Measurements from ENCODE around the gene SNRNP25. TPM values are rescaled to one million over a fixed set of nuclear protein-coding genes. Genes with fewer than 3 reads are reported as not detected.

SNRNP25 gene
- polyA plus RNA-seq, 4 donors: 42.9 to 54.2 (median 45.5) TPM

DNA sequence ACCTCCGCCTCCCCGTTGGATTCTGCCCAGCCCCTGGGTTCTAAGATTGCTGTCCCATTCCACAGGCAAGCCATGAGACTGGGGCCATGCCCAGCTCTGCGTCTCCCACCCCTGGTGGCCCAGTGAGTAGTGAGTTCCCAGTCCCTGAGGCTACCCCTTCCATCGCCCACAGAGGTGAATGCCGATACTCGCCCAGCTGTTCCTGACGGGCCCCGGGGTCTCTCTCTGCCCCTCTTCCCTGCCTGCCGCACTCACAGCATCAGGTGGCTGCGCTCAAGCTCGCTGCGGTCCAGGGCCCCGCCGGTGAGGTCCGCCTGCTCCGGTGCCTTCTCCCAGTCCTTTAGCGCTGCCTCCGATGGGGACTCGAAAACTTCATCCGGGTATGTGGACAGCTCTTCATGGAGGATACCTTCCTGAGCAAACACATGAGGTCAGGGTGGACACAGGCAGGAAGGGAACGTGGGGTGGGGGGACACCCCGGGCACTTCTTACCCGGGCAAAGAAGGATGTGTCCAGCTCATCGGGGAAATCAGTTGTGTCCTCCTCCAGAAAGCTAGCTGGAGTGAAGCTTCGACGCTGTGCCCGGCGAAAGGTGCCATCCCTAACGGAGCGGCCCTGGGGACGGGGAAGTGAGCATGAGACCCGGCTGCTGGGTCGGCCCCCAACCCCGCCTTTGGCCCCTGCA lies 8.8 kb downstream of the SNRNP25 start:
- no peak for DNase-seq (ENCODE audit: low read depth in 4 of 4, low spot score in 2 of 4)

DNA sequence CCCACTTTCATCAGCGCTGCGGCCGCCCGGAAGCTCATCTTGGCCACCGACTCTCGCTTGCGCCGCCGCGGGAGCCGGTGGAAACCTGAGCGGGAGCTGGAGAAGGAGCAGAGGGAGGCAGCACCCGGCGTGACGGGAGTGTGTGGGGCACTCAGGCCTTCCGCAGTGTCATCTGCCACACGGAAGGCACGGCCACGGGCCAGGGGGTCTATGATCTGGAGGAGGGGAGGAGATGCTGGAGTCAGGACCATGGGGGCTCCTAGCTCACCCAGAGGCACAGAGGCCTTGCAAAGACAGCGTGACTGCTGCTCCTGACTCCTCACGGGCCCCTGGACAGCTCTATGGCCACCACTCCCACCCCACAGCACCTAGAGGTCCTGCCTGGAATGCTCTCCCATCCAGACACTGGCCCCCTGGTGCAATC lies 9.4 kb downstream of the SNRNP25 start:
- DNase-seq (ENCODE audit: low read depth in 4 of 4, low spot score in 2 of 4): no peak

DNA sequence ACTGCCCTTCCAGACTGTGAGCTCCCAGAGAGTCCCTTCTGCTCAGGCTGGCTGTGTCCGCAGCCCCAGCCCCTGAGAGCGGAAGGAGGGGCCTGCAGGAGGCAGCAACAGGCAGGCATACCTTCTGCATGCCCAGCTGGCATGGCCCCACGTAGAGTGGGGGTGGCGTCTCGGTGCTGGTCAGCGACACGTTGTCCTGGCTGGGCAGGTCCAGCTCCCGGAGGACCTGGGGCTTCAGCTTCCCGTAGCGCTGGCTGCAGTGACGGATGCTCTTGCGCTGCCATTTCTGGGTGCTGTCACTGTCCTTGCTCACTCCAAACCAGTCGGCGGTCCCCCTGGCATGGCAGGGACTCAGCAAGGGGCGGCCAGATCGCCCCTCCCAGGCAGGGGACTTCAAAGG lies 9.8 kb downstream of the SNRNP25 start:
- no peak for DNase-seq (ENCODE audit: low read depth in 4 of 4, low spot score in 2 of 4)

DNA sequence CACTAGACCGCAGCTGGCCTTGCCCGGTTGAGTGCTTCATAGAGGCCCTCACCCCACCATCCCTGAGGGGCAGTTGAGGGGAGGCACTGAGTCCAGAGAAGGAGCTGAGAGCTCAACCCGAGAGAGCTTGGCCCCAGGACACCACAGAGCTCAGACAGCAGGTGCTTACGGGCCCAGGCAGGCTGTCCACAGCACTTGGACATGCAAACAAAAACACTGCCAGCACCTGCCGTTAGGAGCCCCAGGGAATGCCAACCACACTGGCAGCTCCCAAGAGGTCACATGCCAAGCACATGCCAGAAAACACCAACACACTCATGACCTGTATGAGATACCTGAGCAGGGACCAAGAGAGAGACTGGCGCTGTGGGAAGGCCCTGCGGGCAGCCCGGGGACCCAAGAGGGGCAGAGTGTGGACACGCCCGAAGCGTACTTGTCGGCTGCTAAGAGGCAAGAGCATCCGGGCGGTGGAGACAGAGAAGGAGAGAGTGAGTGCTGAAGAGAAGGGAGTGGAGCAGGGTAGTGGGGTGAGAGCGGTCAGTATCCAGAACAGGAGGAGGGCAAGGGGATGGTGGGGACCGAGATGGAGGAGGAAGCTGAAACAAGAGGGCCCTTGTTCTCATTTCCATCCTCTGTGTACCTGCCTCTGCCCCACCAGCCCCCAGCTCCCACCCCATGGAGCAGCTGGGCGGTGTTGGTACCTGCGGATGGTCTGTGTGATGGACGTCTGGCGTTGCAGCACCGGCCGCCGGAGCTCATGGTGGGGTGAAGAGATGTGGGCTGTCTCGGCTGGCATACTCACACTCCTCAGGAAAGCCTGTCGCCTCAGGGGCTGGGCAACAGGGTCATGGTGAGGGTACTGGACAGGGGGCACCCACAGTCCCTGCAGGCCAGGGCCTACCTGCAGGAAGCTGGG lies 10.6 kb downstream of the SNRNP25 start:
- no peak for DNase-seq (ENCODE audit: low read depth in 4 of 4, low spot score in 2 of 4)

DNA sequence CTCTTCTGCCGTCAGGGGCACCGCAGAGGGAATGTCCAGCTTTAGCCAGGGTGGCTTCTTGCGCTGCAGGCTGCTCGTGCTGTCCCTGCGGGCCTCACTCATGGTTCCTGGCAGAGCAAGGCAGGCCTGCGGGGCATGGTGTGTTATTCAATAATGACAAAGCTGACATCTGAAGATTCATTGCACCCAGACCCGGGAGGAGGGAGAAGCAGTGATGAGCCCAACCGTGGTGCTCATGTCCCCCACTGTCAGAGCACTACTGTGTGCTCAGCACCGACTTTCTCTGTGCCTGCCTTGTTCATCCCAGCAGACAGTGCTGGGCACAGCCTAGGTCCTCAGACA lies 11.3 kb downstream of the SNRNP25 start:
- no peak for DNase-seq (ENCODE audit: low read depth in 4 of 4, low spot score in 2 of 4)

DNA sequence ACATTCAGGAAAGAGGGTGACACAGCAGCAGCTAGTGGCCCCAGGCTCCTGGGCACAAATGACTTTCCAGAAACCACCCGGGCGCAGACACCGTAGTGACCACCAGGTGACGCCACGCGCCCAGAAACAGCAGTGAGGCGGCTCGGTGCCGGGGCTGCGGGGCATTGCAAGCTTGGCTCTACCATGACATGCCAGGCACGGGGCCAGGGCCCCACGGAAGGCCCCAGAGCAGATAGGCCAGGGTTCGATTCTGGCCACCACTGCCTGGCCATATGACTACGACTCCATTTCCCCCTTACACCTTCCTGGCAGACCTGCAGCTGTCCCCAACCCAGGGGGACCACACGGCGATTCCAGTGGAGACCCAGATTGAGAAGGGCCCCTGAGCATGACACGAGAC lies 12.1 kb downstream of the SNRNP25 start:
- no peak for DNase-seq (ENCODE audit: low read depth in 4 of 4, low spot score in 2 of 4)

DNA sequence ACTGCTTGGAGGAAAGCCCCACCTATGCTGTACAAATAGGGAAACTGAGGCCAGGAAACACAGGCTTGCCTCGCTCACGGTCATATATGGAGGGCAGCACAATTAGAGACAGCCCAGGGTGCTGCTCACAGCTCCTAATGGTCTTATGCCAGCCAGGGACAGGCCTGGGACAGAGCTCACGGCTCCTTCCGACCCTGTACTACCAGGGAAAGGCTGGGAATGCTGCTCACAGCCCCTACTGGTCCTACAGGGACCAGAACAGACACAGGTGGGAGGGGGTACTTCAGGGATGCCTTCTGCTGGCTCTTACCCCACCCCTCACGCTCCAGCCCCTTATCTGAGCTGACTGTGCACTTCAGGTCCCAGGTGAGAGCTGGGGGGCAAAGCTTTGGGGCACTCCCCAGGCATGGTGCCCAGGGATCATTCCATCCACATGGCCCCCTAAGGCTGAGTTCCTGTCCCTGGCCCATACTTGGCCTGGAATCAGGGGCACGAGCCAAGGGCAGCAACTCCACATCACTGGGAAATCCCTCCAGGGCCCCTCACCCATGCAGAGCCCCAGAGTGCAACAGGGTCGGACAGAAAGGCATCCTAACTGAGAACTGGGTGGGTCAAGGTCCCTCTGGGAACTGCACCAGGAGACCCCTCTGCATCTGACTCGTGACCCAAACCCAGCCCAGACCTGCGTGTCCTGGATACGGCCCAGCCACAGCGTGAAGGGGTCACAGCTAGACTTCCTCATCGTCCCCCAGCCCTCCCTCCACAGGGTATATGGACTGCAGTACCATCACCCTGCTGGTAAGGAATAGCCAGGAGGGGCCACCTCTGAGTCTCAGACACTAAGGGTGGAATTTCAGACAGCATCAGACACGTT lies 12.9 kb downstream of the SNRNP25 start:
- no peak for DNase-seq (ENCODE audit: low read depth in 4 of 4, low spot score in 2 of 4)

DNA sequence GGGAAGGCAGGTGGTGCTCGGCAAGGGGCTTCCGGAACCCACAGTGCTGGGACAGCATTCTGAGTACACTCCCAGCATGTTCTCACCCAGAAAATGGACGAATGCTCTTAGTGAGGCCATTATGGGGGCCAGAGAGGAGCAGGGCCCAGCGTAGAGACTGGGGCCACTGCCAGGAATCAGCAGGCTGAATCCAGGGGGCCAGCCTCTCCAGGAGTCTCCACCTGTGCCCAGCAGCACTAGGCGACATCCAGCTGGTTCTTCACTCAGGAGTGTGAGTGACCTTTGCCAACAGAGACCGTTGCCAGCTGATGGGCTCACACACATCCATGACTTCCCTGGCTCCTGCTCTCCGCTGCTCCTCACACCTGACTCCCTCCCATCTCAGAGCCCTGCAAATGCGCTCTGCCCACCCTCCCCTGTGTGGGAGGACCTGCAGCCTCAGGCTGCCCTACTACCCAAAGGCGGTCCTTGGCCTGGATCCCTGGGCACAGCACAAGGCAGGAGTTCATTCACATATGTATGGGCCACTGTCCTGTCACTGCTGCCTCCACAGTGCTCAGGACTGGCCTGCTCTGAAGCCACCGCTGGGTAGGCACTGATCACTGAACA lies 13.7 kb downstream of the SNRNP25 start:
- DNase-seq (ENCODE audit: low read depth in 4 of 4, low spot score in 2 of 4): no peak

DNA sequence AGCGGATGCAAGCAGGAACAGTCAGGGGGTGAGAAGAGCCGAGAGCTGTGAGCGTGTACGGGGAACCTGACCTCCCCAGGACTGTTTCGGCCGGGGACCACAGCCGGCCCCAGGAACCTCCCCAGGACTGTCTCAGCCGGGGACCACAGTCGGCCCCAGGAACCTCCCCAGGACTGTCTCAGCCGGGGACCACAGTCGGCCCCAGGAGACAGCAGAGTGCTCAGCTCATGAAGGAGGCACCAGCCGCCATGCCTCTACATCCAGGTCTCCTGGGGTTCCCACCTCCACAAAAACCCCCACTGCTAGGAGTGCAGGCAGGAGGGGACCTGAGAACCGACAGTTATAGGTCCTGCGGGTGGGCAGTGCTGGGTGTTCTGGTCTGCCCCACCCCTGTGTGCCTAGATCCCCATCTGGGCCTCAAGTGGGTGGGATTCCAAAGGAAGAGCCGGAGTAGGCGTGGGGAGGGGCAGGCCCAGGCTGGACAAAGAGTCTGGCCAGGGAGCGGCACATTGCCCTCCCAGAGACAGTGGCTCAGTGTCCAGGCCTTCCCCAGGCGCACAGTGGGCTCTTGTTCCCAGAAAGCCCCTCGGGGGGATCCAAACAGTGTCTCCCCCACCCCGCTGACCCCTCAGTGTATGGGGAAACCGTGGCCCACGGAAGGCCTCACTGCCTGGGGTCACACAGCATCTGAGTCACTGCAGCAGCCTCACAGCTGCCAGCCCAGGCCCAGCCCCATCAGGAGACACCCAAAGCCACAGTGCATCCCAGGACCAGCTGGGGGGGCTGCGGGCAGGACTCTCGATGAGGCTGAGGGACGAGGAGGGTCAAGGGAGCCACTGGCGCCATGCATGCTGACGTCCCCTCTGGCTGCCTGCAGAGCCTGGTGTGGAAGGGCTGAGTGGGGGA lies 14.5 kb downstream of the SNRNP25 start:
- no peak for DNase-seq (ENCODE audit: low read depth in 4 of 4, low spot score in 2 of 4)

DNA sequence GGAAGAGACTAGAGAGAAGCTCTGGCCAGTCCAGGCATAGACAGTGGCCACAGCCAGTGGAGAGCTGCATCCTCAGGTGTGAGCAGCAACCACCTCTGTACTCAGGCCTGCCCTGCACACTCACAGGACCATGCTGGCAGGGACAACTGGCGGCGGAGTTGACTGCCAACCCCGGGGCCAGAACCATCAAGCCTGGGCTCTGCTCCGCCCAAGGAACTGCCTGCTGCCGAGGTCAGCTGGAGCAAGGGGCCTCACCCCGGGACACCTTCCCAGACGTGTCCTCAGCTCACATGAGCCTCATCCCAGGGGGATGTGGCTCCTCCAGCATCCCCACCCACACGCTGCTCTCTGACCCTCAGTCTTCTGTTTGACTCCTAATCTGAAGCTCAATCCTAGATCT lies 15.6 kb downstream of the SNRNP25 start:
- no peak for DNase-seq (ENCODE audit: low read depth in 4 of 4, low spot score in 2 of 4)

DNA sequence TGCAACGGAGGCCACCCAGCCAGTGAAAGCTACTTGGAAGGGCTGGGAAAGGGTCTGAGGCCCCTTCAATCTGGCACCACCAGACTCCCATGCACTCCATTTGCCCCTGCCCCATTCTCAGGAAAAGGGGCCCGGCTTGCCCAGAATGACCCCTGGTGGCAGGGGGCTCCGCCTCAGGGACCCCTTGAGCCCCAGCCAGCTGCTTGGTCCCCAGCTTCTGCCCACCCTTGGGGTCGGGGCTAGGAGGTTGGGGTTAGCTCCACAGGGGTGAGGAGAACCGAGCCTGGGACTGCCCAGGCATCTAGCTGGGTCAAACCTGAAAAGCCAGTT lies 17.5 kb downstream of the SNRNP25 start:
- no peak for DNase-seq (ENCODE audit: low read depth in 4 of 4, low spot score in 2 of 4)

DNA sequence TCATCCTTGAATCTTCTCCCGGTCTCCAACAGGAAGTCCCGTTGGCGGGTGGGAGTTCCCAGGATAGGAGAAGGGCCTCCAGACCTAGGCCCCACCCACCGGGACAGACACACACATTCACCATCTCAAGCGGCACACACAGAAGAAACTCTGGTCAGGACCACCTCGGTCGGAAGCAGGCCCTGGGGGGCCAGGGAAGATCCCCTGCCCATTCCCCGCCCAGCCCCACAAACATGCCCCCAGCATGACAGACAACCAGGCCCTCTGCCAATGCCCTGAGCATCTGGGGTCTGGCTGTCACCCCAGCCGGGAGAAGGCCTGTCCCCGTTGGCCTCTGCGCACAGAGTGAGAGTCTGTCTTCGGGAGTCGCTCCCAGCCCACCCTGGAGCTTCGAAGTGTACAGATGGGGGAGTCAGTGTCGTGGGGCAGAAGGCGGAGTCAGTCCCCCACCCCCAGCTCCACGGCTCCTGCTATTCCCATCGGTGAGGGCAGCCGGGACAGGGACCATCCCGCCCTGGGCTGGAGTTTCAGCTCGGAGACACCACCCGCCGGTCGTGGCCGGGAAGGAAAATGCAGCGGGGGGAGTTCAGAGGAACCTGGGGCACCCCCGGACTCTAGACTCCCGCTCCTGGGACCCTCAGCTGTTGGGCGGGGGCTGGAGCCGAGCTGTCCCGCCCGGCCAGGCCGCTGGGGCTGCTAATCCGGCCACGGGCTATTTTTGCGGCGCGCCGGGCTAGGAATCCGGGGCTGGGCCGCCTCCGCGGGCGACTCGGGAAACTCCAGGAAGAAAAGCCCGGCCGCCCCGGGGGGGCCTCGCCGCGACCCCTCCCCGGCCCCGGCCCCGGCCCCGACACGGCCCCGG lies 18.1 kb downstream of the SNRNP25 start:
- DNase-seq (ENCODE audit: low read depth in 4 of 4, low spot score in 2 of 4): peak in 1 of 4 donors; percentile 55

DNA sequence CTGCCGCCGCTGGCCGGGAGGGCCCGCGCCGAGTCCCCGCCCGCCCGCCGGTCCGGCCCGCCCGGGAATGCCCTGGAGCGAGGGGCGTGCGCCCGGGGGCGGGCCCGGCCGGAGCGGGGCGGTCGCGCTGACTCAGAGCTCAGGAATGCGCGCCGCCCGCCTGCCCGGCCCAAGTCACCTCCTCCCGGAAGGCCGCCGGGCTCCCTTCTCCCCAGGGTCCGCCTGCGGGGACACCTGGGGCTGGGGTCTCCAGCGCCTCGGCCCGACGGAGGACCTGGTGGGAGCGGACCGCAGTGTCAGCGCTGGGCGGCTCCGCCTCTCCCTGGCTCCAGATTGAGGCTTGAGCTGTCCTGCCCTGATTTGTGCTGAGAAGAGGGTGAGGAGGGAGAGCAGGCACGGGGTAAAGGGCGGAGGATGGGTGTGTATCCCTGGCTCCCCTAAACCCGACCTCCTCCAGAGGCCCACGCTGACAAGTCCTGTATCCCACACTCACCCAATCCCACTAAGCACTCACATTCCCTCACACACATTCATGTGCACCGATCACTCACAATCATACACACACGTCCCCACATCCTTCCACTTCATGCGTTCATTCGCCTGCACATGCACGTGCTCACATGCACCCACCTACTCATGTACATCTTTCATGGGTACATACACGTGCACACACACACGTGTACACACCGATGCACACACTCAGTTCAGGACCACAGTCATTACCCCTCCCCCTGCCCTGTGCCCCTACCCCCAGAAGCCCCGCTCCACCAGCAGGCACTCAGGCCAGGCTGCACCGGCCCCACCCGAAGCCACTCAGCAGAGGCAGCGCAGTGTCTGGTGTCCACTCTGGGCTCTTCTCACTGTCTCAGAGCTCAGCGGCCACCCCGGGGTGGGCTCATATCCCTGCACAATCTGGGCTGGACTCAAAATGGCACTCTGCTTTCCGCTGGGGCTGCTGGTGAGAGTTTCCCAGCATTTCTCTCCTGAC lies 19.2 kb downstream of the SNRNP25 start, which contains the start of gene RHBDF1:
Gene RHBDF1 (minus strand): TSS at position 71 of the 988 bp plus-strand sequence. CDS start 7,616 bp downstream, outside the sequence.
- DNase-seq (ENCODE audit: low read depth in 4 of 4, low spot score in 2 of 4): peak in 1 of 4 donors; percentile 56

DNA sequence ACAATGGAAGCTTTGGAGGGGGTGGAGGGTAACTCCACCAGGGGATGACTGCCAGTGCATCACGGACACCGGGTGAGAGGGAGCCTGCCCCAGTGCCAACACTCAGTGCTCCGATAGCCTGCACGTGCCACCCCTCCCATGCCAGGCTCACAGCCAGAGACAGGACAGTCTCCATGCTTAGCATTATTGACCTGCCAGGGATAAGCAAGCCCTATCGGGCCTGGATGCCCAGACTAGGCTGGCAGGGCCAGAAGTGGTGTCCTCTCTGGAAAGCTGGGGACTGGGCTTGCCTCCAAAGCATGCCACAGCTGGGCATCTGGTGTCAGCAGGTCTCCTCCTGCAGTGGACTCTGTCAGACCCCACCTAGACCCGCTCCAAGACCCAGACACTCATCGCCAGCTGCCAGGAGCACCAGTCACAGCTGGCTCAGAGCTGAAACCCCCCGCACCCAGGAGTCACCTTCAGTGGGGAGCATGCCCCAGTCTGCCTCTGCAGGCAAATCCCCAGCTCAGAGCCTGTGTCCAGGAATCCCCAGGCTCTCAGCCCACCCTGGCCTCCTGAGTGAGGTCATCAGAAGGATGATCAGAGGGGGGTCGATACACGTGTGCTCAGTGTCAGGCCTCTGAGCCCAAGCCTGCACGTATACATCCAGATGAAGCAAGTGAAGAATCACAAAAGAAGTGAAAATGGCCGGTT lies 20.6 kb downstream of the SNRNP25 start:
- DNase-seq (ENCODE audit: low read depth in 4 of 4, low spot score in 2 of 4): no peak

DNA sequence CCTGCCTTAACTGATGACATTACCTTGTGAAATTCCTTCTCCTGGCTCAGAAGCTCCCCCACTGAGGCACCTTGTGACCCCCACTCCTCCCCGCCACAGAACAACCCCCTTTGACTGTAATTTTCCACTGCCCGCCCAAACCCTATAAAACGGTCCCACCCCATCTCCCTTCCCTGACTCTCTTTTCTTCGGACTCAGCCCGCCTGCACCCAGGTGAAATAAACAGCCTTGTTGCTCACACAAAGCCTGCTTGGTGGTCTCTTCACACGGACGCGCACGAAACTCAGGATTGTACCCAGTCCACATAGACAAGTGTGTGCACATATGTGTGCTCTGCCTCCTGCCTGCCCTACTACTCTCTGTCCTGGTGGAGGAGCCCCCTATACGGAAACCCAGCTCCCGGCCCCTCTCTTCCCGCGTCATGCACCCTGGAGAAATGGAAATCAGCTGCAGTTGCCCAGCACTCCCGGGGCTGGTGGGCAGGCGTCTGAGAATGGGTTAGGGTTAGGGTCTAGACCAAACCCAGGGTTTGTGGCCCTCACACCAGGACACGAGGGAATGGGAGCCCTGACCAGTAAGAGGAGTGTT lies 21.2 kb downstream of the SNRNP25 start:
- no peak for DNase-seq (ENCODE audit: low read depth in 4 of 4, low spot score in 2 of 4)
